ENCODE data around the gene BRSK1.

Gene BRSK1

DNA sequence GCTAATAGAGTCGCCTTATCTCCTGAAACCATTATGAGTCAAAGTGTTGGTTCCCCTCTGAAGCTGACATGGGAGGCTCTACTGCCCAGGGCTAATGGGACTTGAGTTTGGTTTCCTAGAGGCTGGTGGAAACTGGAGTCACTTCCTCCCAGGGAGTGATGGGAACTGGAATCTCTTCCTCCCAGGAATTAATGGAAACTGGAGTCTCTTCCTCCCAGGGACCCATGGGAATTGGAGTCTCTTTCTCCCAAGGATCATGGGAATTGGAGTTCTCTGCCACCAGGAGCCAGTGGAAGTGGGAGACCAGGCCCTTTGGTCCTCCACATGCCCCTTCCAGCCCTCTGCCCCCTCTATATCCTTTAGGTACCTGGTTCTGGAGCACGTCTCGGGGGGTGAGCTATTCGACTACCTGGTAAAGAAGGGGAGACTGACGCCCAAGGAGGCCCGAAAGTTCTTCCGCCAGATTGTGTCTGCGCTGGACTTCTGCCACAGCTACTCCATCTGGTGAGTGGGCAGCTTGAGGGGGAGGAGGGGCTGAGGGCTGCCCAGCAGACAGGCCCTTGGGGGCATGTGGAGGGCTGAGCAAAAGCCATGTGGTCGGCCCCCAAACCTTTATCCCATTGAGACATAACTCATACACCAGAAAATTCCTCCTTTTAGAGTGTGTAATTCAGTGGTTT, 5.5 kb downstream of the BRSK1 start:
- TF ChIP-seq CREB1 (IDR thresholded peaks at IDR 0.05; ENCODE audit: low read depth) (no peak), CEBPB (IDR thresholded peaks at IDR 0.05) (no peak), TCF12 (IDR thresholded peaks at IDR 0.05; ENCODE audit: low read depth) (no peak), NFIC (IDR thresholded peaks at IDR 0.05) (no peak), RAD21 (IDR thresholded peaks at IDR 0.05; ENCODE audit: low read depth) (no peak), ZBTB7A (IDR thresholded peaks at IDR 0.05; ENCODE audit: low read depth) (no peak), EP300 (IDR thresholded peaks at IDR 0.05; ENCODE audit: borderline replicate concordance) (no peak), EGR1 (IDR thresholded peaks at IDR 0.05) (no peak)
- TF ChIP-seq, protein P1, sequence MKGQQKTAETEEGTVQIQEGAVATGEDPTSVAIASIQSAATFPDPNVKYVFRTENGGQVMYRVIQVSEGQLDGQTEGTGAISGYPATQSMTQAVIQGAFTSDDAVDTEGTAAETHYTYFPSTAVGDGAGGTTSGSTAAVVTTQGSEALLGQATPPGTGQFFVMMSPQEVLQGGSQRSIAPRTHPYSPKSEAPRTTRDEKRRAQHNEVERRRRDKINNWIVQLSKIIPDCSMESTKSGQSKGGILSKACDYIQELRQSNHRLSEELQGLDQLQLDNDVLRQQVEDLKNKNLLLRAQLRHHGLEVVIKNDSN (IDR thresholded peaks at IDR 0.05) = no peak

DNA sequence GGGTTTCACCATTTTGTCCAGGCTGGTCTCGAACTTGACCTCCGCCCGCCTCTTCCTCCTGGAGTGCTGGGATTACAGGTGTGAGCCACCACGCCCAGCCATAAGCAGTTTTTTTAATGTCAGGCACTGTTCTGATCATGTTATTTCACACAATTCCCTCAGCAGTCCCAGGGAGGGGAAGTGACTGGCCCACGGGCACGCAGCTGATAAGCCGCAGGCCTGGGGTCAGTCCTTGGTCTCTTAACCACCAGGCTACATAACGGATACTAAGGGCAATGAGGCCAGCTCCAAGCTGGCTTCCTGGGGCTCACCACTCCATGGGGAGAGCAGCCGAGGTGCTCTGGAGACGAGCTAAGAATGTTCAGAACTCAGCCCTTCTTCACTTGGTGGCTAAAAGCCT, 13.5 kb downstream of the BRSK1 start:
- TF ChIP-seq TCF12 (IDR thresholded peaks at IDR 0.05; ENCODE audit: low read depth) (no peak), CEBPB (IDR thresholded peaks at IDR 0.05) (no peak), TEAD4 (IDR thresholded peaks at IDR 0.05) (no peak)
- TF ChIP-seq, protein P2, sequence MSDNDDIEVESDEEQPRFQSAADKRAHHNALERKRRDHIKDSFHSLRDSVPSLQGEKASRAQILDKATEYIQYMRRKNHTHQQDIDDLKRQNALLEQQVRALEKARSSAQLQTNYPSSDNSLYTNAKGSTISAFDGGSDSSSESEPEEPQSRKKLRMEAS (IDR thresholded peaks at IDR 0.05) = no peak

DNA sequence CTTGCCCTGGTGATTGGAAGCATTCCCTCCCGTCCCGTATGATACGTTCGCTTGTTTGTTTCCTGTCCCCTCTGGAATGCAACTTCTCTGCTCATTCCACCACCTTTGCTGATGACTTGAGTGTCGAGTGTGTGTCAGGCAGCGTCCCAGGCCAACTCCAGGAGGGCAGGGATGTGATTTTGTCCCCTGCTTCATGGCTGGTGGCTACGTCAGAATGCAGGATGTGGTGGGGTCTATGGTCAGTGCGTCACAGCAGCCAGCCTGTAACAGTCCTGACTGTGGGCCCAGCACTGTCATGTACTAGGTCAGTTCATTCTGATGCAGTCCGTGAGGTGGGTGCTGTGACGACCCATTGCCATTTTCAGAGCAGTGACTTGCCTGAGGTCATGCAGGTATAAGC, 16.2 kb downstream of the BRSK1 start:
- TF ChIP-seq EP300 (IDR thresholded peaks at IDR 0.05; ENCODE audit: borderline replicate concordance) = no peak
- TF ChIP-seq TAF1 (IDR thresholded peaks at IDR 0.05; ENCODE audit: low read depth) = no peak
- no peak for TF ChIP-seq TEAD4 (IDR thresholded peaks at IDR 0.05)
- no peak for TF ChIP-seq ZBTB7A (IDR thresholded peaks at IDR 0.05; ENCODE audit: low read depth)
- TF ChIP-seq, protein P1 (IDR thresholded peaks at IDR 0.05) = no peak
- no peak for TF ChIP-seq RAD21 (IDR thresholded peaks at IDR 0.05; ENCODE audit: low read depth)
- TF ChIP-seq FOXM1 (IDR thresholded peaks at IDR 0.05; ENCODE audit: borderline replicate concordance, low read depth) = no peak
- TF ChIP-seq, protein P3, sequence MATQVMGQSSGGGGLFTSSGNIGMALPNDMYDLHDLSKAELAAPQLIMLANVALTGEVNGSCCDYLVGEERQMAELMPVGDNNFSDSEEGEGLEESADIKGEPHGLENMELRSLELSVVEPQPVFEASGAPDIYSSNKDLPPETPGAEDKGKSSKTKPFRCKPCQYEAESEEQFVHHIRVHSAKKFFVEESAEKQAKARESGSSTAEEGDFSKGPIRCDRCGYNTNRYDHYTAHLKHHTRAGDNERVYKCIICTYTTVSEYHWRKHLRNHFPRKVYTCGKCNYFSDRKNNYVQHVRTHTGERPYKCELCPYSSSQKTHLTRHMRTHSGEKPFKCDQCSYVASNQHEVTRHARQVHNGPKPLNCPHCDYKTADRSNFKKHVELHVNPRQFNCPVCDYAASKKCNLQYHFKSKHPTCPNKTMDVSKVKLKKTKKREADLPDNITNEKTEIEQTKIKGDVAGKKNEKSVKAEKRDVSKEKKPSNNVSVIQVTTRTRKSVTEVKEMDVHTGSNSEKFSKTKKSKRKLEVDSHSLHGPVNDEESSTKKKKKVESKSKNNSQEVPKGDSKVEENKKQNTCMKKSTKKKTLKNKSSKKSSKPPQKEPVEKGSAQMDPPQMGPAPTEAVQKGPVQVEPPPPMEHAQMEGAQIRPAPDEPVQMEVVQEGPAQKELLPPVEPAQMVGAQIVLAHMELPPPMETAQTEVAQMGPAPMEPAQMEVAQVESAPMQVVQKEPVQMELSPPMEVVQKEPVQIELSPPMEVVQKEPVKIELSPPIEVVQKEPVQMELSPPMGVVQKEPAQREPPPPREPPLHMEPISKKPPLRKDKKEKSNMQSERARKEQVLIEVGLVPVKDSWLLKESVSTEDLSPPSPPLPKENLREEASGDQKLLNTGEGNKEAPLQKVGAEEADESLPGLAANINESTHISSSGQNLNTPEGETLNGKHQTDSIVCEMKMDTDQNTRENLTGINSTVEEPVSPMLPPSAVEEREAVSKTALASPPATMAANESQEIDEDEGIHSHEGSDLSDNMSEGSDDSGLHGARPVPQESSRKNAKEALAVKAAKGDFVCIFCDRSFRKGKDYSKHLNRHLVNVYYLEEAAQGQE (IDR thresholded peaks at IDR 0.05; ENCODE audit: low read depth) = no peak
- TF ChIP-seq CEBPB (IDR thresholded peaks at IDR 0.05) = no peak
- no peak for TF ChIP-seq CREB1 (IDR thresholded peaks at IDR 0.05; ENCODE audit: low read depth)
- TF ChIP-seq, protein P2 (IDR thresholded peaks at IDR 0.05) = no peak
- TF ChIP-seq YY1 (IDR thresholded peaks at IDR 0.05; ENCODE audit: low read depth) = no peak
- TF ChIP-seq EGR1 (IDR thresholded peaks at IDR 0.05) = no peak
- TF ChIP-seq TCF12 (IDR thresholded peaks at IDR 0.05; ENCODE audit: low read depth) = no peak

DNA sequence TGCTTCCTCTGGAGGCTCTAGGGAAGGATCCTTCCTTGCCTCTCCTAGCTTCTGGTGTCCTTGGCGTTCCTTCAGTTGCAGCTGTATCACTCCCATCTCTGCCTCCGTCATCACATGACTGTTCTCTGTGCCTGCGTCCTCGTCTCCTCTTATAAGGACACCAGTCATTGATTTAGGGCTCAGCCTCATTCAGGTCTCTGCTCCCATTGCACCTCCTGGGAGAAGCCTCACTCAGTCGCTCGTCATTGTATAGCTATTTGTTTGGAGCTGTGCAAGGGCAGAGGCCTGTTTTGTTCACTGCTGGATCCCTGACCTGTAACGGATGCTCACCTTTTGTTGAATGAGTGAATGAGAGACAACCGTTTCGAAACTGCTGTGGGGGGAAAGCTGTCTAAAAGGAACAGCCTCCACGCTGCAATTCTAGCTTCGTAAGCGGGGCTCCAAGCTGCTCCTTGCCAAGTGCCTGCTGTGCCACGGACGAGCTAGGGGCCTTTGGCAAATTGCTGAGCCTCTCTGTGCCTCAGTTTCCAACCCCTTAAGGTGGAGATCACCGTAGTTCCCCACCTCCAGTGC, 17.2 kb downstream of the BRSK1 start:
- TF ChIP-seq ZBTB7A (IDR thresholded peaks at IDR 0.05; ENCODE audit: low read depth) = no peak
- no peak for TF ChIP-seq TEAD4 (IDR thresholded peaks at IDR 0.05)
- TF ChIP-seq, protein P2 (IDR thresholded peaks at IDR 0.05) = no peak
- TF ChIP-seq EP300 (IDR thresholded peaks at IDR 0.05; ENCODE audit: borderline replicate concordance) = no peak
- TF ChIP-seq NFIC (IDR thresholded peaks at IDR 0.05) = no peak
- no peak for TF ChIP-seq CEBPB (IDR thresholded peaks at IDR 0.05)
- TF ChIP-seq EGR1 (IDR thresholded peaks at IDR 0.05) = no peak
- TF ChIP-seq CREB1 (IDR thresholded peaks at IDR 0.05; ENCODE audit: low read depth) = no peak
- no peak for TF ChIP-seq FOXM1 (IDR thresholded peaks at IDR 0.05; ENCODE audit: borderline replicate concordance, low read depth)
- TF ChIP-seq, protein P3 (IDR thresholded peaks at IDR 0.05; ENCODE audit: low read depth) = no peak
- no peak for TF ChIP-seq YY1 (IDR thresholded peaks at IDR 0.05; ENCODE audit: low read depth)
- no peak for TF ChIP-seq TAF1 (IDR thresholded peaks at IDR 0.05; ENCODE audit: low read depth)
- no peak for TF ChIP-seq TCF12 (IDR thresholded peaks at IDR 0.05; ENCODE audit: low read depth)

DNA sequence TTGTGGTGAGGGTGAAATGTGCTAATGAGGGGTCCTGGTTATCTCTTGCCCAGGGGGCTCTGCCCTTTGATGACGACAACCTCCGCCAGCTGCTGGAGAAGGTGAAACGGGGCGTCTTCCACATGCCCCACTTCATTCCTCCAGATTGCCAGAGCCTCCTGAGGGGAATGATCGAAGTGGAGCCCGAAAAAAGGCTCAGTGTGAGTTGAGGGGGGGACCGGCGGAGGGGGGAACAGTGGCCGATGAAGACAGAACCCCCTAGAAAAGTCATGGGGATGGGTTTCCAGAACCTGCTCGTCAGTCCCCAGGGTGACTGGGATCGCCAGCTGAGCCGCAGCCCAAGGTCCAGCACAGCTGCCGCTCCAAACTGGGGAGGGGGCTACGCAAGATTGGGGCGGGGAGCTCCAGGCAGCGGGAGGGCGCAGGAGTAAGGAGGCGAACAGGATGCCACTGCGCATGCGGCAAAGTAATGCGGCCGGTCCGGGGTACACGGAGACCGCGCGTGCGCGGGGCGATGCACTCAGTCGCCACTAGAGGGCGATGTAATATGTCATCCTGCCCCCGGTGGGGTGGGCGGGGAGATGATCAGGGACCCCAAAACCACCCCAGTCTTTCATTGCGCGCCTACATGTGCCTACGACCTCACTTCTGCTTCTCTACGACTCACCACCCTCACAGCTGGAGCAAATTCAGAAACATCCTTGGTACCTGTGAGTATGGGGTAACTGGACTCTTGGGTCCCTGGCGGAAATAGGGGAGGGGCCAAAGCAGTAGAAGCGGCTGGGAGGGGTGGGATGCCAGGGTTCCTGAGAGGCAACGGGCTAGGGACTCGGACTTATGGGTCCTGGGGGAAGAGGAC, 17.9 kb downstream of the BRSK1 start:
- TF ChIP-seq FOXM1 (IDR thresholded peaks at IDR 0.05; ENCODE audit: borderline replicate concordance, low read depth) = no peak
- TF ChIP-seq RAD21 (IDR thresholded peaks at IDR 0.05; ENCODE audit: low read depth) = peak; percentile 73
- TF ChIP-seq, protein P2 (IDR thresholded peaks at IDR 0.05) = 0 out of 2 replicates have a peak, but pooled peaks have one; percentile 26
- peak; percentile 92 for TF ChIP-seq ZBTB7A (IDR thresholded peaks at IDR 0.05; ENCODE audit: low read depth)
